Keratinocyte (primary cell): ENCODE data around the gene CPA5.

ENCODE experiments used
- CTCF ChIP-seq, 3 experiments: IDR thresholded peaks in 1 of 3; conservative IDR thresholded peaks in 1 of 3; optimal IDR thresholded peaks in 1 of 3; 2 replicates in 2 of 3; 3 replicates in 1 of 3; pipeline versions ENCODE3 to v1.5.1; 2011; ENCODE audit warnings: low read length in 3 of 3, mild to moderate bottlenecking in 3 of 3, moderate library complexity in 2 of 3, control low read depth in 1 of 3, inconsistent platforms in 1 of 3; ENCODE audit not compliant: insufficient read depth in 2 of 3; ENCODE audit errors: extremely low read depth in 1 of 3
- EZH2 ChIP-seq: IDR thresholded peaks from one replicate; pipeline ENCODE4 v1.6.1; 2012; ENCODE audit warnings: inconsistent platforms, mild to moderate bottlenecking, low read length, moderate library complexity

- TF ChIP-seq CTCF (optimal IDR thresholded peaks at IDR 0.05 in 1 of 3, IDR thresholded peaks at IDR 0.05 in 1 of 3, conservative IDR thresholded peaks at IDR 0.05 in 1 of 3; ENCODE audit: extremely low read depth in 1 of 3, insufficient read depth in 2 of 3, low read length in 3 of 3), result no peak
- no peak for TF ChIP-seq EZH2
These were observed 51.5 kb downstream of the CPA5 start for GRCh38 chr7:130396109-130396508.
